ENCODE data around the gene CPN2.

The CPN2 gene

GRCh38 chr3:194351080-194351672, at the start of gene CPN2:
TSS of gene CPN2 (minus strand) at chr3:194351328. CDS start at chr3:194342702, 8,626 bp downstream.
- DNase-seq: no peak

GRCh38 chr3:194399874-194400411, 48.8 kb upstream of the CPN2 start:
- no peak for DNase-seq

GRCh38 chr3:194399166-194399565, 48.0 kb upstream of the CPN2 start, which contains the start of gene GP5:
TSS of gene GP5 (minus strand) at chr3:194399266. CDS start at chr3:194398282, 984 bp downstream.
- DNase-seq: no peak

- peak; percentile 66 for DNase-seq
Measured at GRCh38 chr3:194397757-194398312, 46.7 kb upstream of the CPN2 start.

- peak; percentile 73 for DNase-seq
Measured at GRCh38 chr3:194396859-194397756, 46.0 kb upstream of the CPN2 start.

- DNase-seq: no peak
Measured at GRCh38 chr3:194396539-194396858, 45.4 kb upstream of the CPN2 start.

GRCh38 chr3:194395778-194396538, 44.8 kb upstream of the CPN2 start:
- peak; percentile 76 for DNase-seq

GRCh38 chr3:194395212-194395611, 44.1 kb upstream of the CPN2 start:
- DNase-seq: no peak

GRCh38 chr3:194392576-194392975, 41.4 kb upstream of the CPN2 start:
- no peak for DNase-seq

- no peak for DNase-seq
Measured at GRCh38 chr3:194390835-194391234, 39.7 kb upstream of the CPN2 start.

- DNase-seq: no peak
Measured at GRCh38 chr3:194389269-194389668, 38.1 kb upstream of the CPN2 start.

- DNase-seq: peak; percentile 37
Measured at GRCh38 chr3:194387926-194388418, 36.8 kb upstream of the CPN2 start.

GRCh38 chr3:194387276-194387675, 36.1 kb upstream of the CPN2 start:
- DNase-seq: no peak

GRCh38 chr3:194386648-194387047, 35.5 kb upstream of the CPN2 start:
- no peak for DNase-seq

- no peak for DNase-seq
Measured at GRCh38 chr3:194386066-194386465, 34.9 kb upstream of the CPN2 start.

- DNase-seq: no peak
Measured at GRCh38 chr3:194384569-194385001, 33.5 kb upstream of the CPN2 start.

GRCh38 chr3:194384156-194384555, 33.0 kb upstream of the CPN2 start:
- no peak for DNase-seq

- no peak for DNase-seq
Measured at GRCh38 chr3:194383276-194383940, 32.3 kb upstream of the CPN2 start.

GRCh38 chr3:194382892-194383223, 31.7 kb upstream of the CPN2 start:
- DNase-seq: no peak

GRCh38 chr3:194382196-194382891, 31.2 kb upstream of the CPN2 start:
- peak; percentile 41 for DNase-seq

- DNase-seq: peak; percentile 16
Measured at GRCh38 chr3:194381460-194381875, 30.3 kb upstream of the CPN2 start.

- peak; percentile 36 for DNase-seq
Measured at GRCh38 chr3:194380326-194380725, 29.2 kb upstream of the CPN2 start.

All from activated effector memory CD4-positive, alpha-beta T cell treated with anti-CD3 and anti-CD28 coated beads, Interleukin-2, amount 50 U/mL, for 16 hours (primary cell).